ENCODE results near the gene TMEM154. TPM values are rescaled to one million over a fixed set of nuclear protein-coding genes. Genes with fewer than 3 reads are reported as not detected.

Gene TMEM154
- total and polyA plus RNA-seq, 3 donors from 2014 or later, result 0.56 to 0.63 (median 0.57) TPM

GRCh38 chr4:152691761-152692160, 12.0 kb upstream of the TMEM154 start:
- no peak overlapping the region for H3K4me3 ChIP-seq
- intact Hi-C loops (cut with DNase I; ENCODE audit: low total_unique reads), result no loop called here
- TF ChIP-seq CTCF (IDR thresholded peaks at IDR 0.05) (no peak), POLR2A (IDR thresholded peaks at IDR 0.05) (no peak)
- no peak overlapping the region for H3K27ac ChIP-seq
- H3K4me1 ChIP-seq, result no peaks in the 10 kb centered on the region
- H3K9me3 ChIP-seq, result no peaks in the 10 kb centered on the region
- DNase-seq, result no peak
- no peaks in the 10 kb centered on the region for H3K36me3 ChIP-seq (ENCODE audit: low read depth, missing control alignments)
- no peaks in the 10 kb centered on the region for H3K27me3 ChIP-seq
- WGBS, 2 donors, result 85 to 93% methylated on average over 1 of the region's 1 CpG

GRCh38 chr4:152690706-152691651, 11.2 kb upstream of the TMEM154 start:
- 80 to 81% methylated on average over 4 of the region's 4 CpGs for WGBS, 2 donors
- H3K27ac ChIP-seq, result no peak overlapping the region

GRCh38 chr4:152689615-152690501, 10.1 kb upstream of the TMEM154 start:
- TF ChIP-seq CTCF (IDR thresholded peaks at IDR 0.05) (no peak), POLR2A (IDR thresholded peaks at IDR 0.05) (no peak)
- DNase-seq, result no peak
- intact Hi-C loops (cut with DNase I; ENCODE audit: low total_unique reads), result no loop called here
- Histone ChIP-seq H3K4me3 (no peak overlapping the region), H3K27ac (no peak overlapping the region), H3K27me3 (no peaks in the 10 kb centered on the region), H3K4me1 (no peaks in the 10 kb centered on the region), H3K36me3 (ENCODE audit: low read depth, missing control alignments) (no peaks in the 10 kb centered on the region), H3K9me3 (no peaks in the 10 kb centered on the region)
- WGBS, 2 donors, result 82 to 86% methylated on average over 7 of the region's 7 CpGs

More at GRCh38 chr4:152690706-152691651, 11.2 kb upstream of the TMEM154 start:
- no peak for DNase-seq
- Histone ChIP-seq H3K27me3 (no peaks in the 10 kb centered on the region), H3K36me3 (ENCODE audit: low read depth, missing control alignments) (no peaks in the 10 kb centered on the region), H3K4me1 (no peaks in the 10 kb centered on the region), H3K9me3 (no peaks in the 10 kb centered on the region), H3K4me3 (no peak overlapping the region)
- TF ChIP-seq POLR2A (IDR thresholded peaks at IDR 0.05), result no peak
- intact Hi-C loops (cut with DNase I; ENCODE audit: low total_unique reads), result no loop called here

- H3K4me1 ChIP-seq, result no peaks in the 10 kb centered on the region
- no peak for DNase-seq
- WGBS, 2 donors, result 78 to 80% methylated on average over 2 of the region's 2 CpGs
- no peak overlapping the region for H3K4me3 ChIP-seq
- TF ChIP-seq CTCF (IDR thresholded peaks at IDR 0.05) (no peak), POLR2A (IDR thresholded peaks at IDR 0.05) (no peak)
- no peaks in the 10 kb centered on the region for H3K36me3 ChIP-seq (ENCODE audit: low read depth, missing control alignments)
- intact Hi-C loops (cut with DNase I; ENCODE audit: low total_unique reads), result no loop called here
- no peaks in the 10 kb centered on the region for H3K27me3 ChIP-seq
- H3K9me3 ChIP-seq, result no peaks in the 10 kb centered on the region
- H3K27ac ChIP-seq, result no peak overlapping the region
These were observed 8.3 kb upstream of the TMEM154 start for GRCh38 chr4:152687974-152688599.
